Effector CD8-positive, alpha-beta T cell (primary cell): ENCODE results near the gene SLC25A46.
"Not testable (repeated sequence)": the region's sequence is repeated elsewhere in the genome, so short reads cannot be mapped to it uniquely, and the experiment has no call there.

Source experiments
- DNase-seq: peaks from one replicate; lab custom pipeline; 2025; lab: John Stamatoyannopoulos, UW
- total RNA-seq, 4 experiments: gene quantifications; one replicate each; lab custom pipeline; 2026; lab: John Stamatoyannopoulos, UW

Gene SLC25A46
- total RNA-seq, result 62.0 to 102 (median 73.9) reads per million in 4 experiments

DNA sequence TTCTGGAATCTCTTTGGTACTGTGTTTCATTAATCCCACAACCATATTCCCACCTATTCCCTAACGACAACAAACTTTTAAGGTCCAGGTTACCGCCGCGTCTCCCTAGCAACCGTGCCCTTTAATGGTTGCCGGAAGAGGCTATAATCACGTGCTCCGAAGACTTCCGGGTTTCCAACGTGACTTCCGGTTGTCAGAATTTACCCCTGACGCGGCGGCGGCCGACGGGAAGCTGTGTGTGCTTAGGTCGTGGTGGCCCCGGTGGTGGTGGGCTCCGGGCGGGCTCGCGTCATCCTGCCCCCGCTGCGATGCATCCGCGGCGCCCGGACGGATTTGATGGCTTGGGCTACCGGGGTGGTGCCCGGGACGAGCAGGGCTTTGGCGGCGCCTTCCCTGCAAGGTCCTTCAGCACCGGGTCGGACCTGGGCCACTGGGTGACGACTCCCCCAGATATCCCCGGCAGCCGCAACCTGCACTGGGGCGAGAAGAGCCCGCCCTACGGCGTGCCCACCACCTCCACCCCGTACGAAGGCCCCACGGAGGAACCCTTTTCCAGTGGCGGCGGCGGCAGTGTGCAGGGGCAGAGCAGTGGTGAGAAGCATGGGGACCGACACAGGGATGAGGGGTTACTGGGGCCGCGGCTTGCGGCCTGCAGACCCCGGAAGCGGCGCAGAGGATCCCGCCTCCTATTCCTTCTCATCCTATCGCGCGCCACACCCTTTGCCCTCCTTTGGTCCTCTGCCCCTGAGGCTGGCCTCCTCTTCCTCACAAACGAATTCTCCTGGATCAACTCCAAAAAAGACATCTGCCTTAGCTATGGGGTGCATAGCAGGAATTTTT, at the start of gene SLC25A46:
SLC25A46 (plus strand) TSS at position 196 of the 840 bp plus-strand sequence; CDS start at position 309, 113 bp downstream.
- peak; percentile 81 for DNase-seq

DNA sequence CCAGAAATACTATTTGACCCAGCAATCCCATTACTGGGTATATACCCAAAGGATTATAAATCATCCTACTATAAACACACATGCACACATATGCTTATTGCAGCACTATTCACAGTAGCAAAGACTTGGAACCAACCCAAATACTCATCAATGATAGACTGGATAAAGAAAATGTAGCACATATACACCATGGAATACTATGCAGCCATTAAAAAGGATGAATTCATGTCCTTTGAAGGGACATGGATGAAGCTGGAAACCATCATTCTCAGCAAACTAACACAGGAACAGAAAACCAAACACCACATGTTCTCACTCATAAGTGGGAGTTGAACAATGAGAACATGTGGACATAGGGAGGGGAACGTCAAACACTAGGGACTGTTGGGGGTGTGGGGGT, 48.2 kb upstream of the SLC25A46 start:
- not testable (repeated sequence) for DNase-seq

DNA sequence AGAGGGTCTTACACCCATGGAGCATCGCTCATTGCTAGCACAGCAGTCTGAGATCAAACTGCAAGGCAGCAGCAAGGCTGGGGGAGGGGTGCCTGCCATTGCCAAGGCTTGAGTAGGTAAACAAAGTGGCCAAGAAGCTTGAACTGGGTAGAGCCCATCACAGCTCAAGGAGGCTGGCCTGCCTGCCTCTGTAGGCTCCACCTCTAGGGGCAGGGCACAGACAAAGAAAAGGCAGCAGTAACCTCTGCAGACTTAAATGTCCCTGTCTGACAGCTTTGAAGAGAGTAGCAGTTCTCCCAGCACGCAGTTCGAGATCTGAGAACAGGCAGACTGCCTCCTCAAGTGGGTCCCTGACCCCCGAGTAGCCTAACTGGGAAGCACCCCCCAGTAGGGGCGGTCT, 46.1 kb upstream of the SLC25A46 start:
- not testable (repeated sequence) for DNase-seq

DNA sequence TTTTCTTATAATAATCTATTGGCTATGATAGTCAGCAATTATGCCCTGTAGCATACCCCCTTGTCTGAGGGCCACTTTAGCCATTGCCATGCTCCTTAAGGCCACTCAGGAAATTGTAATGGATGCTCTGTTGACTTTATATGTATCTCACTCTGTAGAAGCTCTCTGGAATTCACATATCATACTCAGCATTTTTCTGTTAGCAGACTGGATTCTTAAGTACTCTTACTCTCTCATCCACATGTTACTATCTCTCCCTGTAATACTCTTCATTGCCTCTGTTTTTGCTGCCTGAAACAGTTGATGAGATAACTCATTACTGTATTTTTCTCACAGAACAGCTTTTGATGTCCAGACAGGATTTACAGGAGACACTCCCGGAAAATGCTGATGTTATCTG, 36.5 kb upstream of the SLC25A46 start:
- no peak for DNase-seq

DNA sequence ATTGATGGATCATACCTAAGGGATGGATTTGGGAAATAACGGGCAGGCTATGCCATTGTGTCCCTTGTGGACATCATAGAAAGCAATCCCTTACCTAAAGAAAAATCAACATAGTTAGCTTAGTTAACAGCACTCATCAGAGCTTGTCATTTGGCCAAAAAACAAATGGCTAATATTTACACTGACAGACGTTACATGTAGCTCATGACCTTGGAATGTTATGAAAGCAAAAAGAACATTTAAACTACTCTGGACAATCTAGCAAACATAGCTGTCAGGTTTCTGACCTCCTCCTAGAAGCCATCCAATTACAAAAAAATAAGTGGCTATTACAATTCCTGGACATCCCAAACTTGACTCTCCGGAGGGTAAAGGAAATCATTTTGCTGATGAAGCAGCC, 36.1 kb upstream of the SLC25A46 start:
- no peak for DNase-seq

DNA sequence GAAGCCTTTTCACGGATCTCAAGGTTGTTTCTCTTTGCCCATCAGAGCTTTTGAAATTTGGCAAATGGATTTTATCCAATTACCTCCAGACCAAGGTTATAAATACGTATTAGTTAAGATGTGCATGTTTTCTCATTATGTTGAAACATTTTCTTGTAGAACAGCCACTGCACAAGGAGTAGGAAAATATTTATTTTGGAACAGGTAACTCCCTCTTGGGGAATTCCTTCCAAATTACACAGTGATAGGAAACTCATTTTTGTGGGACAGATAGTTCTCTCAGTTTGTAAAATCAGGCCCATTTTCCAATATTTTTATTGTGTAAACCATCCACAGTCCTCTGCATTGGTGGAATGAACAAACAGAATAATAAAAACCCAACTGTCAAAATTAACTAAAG, 35.3 kb upstream of the SLC25A46 start:
- no peak for DNase-seq

DNA sequence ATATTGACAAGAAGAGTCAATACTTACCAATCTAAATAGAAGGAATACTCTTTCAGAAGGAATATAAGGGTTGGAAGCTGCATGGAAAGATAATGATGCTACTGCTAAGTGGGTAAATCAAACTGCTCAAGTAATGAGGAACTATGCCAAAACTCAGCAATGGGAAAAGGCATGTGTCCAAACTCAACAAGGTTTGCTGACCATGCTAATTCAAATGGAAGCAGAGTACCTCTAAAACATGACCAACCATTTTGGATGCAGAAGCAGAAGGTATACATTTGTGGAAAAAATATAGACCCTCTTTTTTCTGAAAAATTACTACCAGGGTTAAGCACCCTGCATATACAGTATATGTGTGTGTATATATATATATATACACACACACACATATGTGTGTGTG, 33.5 kb upstream of the SLC25A46 start:
- DNase-seq, result no peak

DNA sequence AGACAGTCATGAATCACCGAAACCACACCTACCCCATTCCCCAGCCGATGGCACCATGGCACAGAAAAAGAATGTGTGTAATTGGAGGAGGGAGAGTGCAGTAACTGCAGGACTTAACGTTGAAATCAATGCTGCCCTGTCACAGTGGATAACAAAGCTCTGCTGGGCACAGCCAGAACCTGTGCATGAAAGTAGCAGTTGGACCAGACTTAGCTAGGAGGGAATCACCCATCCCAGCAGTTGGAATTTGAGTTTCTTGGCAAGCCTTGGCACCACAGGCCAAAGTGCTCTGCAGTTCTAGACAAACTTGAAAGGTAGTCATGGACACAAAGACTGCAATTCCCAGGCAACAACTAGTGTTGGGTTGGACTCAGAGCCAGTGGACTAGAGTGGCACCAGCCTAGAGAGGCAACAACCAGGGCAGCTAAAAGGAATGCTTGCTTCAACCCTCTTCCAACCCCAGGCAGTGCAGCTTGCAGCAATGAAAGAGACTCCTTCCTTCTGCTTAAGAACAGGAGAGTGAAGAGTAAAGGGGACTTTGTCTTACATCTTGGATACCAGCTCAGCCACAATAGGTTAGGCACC, 31.5 kb upstream of the SLC25A46 start:
- DNase-seq, result no peak

DNA sequence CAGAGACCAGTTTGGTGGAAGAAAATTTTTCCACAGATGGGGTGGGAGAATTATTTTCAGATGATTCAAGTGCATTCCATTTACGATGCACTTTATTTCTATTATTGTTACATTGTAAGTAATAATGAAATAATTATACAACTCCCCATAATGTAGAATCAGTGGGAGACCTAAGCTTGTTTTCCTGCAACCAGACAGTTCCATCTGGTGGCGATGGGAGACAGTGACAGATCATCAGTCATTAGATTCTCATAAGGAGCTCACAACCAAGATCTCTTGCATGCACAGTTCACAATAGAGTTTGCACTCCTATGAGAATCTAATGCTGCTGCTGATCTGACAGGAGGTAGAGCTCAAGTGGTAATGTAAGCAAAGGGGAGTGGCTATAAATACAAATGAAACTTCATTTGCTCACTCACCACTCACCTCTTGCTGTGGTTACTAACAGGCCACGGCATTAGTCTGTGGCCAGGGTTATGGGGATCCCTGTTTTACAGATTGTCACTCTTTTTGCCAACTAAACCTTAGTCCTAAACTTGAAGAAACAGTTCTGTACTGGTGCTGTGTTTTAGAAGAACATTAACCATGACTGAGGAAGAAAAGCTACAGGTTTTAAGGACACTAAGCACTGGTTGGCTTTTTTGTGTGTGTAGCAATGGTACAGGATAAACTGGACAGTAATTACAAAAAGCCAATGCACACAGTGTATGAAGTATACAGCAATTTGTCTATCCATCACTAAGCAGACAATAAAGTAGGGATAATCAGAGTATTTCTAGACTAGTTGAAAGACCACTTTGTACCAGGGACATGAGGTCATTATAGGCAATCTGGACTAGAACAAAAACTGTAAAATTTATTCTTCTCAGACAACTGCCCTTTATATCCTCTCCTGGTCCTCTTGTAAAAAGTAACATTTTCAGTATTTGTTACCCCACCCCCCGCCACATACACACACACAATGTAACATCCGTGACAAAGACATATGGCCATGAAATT, 22.3 kb upstream of the SLC25A46 start:
- DNase-seq, result no peak

DNA sequence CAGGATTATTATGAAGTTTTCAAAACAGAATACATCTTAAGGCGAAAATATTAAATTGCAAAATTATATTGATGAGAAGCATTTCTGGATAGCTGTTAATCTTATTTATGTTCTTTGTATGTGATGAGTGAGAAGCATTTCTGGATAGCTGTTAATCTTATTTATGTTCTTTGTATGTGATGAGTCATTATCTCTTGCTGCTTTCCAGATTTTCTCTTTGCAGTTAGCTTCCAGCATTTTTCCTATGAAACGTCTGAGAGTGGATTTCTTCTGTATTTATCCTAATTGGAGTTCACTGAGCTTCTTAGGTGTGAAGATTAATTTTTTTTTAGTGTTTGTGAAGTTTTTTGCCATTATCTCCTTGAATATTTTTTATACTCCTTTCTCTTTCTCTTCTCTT, 20.5 kb upstream of the SLC25A46 start:
- DNase-seq, result no peak

DNA sequence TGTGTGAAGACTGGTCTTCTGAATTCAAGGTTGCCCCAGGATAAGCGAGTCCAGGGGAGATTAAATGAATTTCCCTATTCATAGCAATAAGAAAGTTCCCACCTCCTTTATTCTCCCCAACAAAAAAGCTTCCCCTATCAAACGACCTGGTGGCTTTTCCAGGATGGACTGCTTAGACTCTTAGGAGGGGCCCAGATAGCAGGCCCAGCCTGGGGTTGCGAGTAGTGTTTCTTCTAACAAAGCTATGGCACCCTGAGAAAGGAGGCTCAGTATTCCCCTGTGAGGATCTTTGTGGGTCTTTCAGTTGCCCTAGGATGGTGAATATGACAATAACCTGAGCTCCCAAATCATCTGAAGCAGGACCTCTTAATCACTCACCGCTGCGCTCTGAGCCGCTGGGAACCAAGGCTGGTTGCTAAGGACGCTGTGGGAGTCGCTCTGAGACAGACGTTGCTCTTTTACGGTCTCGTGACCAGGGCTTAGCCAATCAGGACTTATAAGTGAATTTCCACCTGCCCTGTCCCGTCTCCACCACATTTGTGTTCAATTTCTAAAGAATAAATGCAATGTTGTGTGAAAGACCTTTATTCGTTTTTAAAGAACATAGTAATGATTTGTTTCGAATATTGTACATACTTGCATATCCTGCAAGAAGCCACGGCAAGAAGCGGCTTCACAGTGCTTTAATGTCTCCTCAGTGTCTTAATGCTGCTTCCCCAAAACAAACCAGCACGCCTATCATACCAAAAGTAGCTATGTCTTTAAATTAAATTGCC, 12.4 kb upstream of the SLC25A46 start, which contains the start of gene TMEM232:
TMEM232 (minus strand) TSS at position 423 of the 776 bp plus-strand sequence. CDS start 59,319 bp downstream, outside the sequence.
- DNase-seq, result peak; percentile 60

DNA sequence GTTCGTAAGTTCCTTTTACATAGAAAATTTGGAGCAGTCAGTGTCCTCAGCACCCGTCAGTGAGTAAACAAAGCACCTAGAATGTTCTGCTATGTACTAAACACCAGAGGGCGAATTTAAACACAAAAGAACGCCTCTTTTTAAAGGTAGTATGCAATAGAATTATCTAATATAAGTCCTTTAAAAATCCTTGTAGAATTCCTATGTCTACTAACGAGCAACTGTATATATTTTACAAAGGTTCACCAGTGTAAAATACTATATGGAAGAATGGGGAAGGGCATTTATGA, 11.8 kb upstream of the SLC25A46 start:
- DNase-seq, result no peak

DNA sequence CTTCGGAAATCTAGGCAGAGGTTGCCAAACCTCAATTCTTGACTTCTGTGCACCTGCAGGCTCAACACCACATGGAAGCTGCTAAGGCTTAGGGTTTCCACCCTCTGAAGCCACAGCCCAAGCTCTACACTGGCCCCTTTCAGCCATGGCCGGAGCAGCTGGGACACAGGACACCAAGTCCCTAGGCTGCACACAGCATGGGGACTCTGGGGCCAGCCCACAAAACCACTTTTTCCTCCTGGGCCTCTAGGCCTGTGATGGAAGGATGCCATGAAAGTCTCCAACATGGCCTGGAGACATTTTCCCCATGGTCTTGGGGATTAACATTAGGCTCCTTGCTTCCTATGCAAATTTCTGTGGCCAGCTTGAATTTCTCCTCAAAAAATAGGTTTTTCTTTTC, 7.3 kb upstream of the SLC25A46 start:
- DNase-seq, result not testable (repeated sequence)

DNA sequence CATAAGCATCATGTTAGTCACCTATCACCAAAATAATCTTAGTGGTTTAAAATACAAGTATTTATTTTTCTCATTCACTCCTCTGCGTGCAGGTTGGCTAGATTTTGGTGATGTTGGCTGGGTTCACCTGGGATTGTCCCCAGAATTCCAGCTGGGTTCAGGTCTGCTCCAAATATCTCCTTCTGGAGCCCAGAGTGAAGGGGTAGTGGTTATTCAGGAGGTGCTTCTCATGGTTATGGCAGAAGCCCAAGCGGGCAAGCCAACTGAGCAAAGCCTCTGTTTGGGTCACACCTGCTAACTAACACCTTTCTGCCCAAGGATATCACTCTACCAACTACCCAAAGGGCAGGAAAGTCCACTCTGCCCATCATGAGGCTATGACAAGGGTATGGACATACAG, 4.7 kb upstream of the SLC25A46 start:
- DNase-seq, result no peak

DNA sequence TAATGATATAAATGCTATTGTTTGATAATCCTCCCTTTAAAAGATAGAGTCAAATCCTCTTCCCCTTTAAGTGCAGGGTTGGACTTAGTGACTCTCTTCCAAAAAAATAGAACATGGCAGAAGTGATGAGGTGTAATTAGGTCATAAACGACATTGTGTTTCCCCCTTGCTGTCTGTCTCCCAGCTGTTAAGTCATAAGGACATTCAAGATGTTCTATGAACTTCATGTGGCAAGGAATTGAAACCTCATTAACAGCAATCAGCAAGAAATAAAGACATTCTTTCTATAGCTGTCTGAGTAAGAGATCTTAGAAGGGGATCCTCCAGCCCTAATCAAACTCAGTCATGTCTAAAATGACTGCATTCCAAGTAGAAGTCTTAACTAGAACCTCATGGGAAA, 3.3 kb upstream of the SLC25A46 start:
- no peak for DNase-seq

DNA sequence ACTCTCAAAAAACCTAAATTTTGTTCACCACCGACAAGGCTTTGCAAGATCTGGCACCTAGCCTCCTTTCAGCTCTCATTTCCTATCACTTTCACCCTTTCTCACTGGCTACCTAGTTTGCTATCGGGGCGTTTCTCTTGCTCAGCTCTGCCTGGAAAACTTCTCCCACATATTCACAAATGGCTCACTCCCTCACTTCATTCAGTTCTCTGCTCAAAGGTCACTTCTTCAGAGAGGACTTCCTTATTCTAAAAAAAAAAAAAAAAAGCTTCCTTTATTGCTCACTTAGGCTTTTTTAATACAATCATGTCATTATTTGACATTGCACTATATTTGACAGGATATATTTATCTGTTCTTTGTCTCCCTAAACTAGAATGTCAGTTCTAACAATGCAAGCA, 2.1 kb upstream of the SLC25A46 start:
- DNase-seq, result no peak

DNA sequence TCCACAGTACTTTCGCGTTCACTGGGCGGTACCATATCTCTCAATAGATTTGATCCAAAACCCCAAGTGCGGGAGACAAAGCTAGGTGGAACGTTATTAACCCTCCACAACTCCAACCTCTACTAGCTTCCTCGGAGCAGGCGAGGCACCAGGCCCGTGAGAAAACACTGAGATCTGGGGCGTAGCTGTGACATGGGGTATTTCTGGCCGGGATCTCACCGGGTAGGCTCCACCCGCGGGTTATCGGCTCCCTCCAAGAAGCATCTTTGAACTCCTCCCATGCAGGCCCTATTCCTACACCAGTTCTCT, 350 bp upstream of the SLC25A46 start:
- DNase-seq, result peak; percentile 67

DNA sequence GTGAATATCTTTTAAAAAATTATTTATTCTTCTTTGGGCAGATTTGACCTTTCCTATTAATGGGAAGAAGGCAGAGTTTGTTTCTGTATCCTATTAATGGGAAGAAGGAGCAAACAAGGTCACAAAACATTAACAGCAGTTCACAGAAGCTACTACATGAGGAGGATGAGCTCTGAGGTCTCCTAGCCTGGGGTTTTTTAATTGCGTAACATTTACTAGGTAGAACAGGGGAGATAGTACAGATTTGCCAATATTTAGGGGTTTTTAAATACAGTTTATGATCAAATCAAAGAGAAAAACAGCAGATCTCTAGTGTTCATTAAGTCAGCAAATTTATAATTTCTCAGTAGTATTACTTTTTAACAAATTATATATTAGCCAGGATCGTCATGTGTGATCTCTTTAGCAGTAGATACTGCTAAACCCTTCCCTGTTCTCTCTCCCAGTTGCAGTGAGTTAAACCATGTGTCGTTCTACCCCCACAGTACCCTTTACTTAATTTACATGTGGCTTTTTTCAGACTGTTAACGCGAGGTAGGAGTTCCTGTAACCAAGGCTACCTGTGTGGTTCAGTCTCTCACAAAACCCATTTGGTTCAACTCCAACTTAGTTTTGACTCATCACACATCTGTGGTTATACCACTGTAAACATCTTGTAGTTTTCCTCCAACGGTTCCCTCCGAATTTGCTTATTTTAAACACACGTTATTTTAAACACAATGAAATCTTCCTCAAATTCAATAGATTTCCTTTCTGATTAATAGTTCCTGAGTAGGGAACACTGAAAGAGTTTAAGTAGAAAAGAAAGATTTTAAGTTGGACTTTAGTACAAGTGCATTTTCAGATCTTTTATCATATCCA, 13.3 kb downstream of the SLC25A46 start:
- DNase-seq, result no peak

DNA sequence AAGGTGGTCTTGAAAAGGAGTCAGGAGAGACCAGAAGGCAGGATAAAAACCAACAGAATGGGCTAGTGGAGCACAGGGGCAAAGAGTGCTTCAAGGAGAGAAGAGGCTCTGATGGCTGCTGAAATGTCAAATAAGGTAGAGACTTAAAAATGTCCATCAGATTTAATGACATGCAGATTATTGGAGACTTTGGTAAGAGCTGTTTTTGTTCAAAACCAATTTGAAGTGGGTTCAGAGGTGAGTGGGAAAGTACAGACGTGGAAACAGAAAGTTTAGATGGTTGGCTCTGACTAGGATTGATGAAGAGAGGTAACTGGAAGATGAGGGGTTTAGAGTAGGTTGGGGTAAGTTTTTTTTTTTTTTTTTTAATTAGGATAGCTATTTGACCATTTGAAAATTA, 14.1 kb downstream of the SLC25A46 start:
- DNase-seq, result no peak

DNA sequence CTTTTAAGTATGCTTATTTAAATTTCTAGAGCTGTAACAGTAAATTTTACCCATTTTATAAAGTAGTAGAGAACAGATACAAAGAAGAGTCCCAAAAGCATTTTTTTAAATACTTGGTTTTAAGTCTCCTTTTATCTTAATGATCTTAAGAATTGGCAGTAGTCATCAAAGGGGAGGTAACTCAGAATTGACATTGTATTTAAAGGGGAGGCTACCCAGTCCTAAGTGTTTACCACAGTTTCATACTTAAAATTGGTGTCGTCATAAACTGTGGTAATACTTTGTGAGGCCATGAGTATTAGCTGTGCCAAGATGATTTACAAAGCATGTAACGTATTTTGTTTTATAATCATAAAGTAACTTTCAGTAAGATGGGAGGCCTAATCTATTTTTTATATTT, 14.8 kb downstream of the SLC25A46 start:
- no peak for DNase-seq

DNA sequence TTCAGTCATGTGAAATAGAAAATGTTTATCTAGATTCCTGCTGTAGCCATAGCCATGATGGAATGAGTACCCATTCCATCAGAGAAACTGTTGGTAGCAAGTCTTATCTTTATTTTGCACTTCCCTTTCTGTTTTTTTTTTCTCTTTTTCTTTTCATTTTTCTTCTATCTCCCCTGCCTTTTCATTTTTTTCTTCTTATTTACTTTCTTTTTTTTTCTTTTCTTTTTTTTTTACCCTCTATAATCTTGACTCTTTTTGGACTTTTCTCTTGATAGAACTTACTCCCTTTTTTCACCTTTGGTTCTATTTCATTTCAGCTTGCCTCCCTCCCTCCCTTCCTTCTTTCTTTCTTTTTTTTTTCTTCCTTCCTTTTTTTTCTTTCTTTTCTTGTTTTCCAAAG, 15.4 kb downstream of the SLC25A46 start:
- no peak for DNase-seq
